GM12875 (cell line): ENCODE measurements around the gene VCAN.
A peak's percentile ranks its signal among the peaks of the same experiment; 100 is the strongest.

ENCODE experiments used
- H3K4me3 ChIP-seq: one replicate; pipeline ENCODE4 v1.5.1; 2011; ENCODE audit warnings: low read depth, low read length, control low read depth
- CTCF ChIP-seq: IDR thresholded peaks from 2 replicates; pipeline ENCODE4 v1.5.1; 2011; ENCODE audit warnings: low read depth, mild to moderate bottlenecking, control low read depth, inconsistent platforms, low read length, moderate library complexity, borderline replicate concordance; ENCODE audit not compliant: insufficient read depth

VCAN gene

GRCh38 chr5:83467371-83468035 is 4.0 kb upstream of the VCAN start:
- H3K4me3 ChIP-seq: no peak overlapping the region
- TF ChIP-seq CTCF: no peak

- no peak overlapping the region for H3K4me3 ChIP-seq
- TF ChIP-seq CTCF: no peak
Observed at GRCh38 chr5:83469075-83469474, 2.5 kb upstream of the VCAN start.

- peak overlapping the region; percentile 57 for H3K4me3 ChIP-seq
- TF ChIP-seq CTCF: no peak
Observed at GRCh38 chr5:83470526-83471404, 779 bp upstream of the VCAN start.

GRCh38 chr5:83472213-83472507 is 616 bp downstream of the VCAN start:
- peak overlapping the region; percentile 69 for H3K4me3 ChIP-seq
- TF ChIP-seq CTCF: no peak

GRCh38 chr5:83472508-83473345 is 1.2 kb downstream of the VCAN start:
- TF ChIP-seq CTCF: no peak
- peak overlapping the region; percentile 69 for H3K4me3 ChIP-seq

- H3K4me3 ChIP-seq: peak overlapping the region; percentile 69
Observed at GRCh38 chr5:83473346-83474160, 2.0 kb downstream of the VCAN start.

More at GRCh38 chr5:83473346-83474160, 2.0 kb downstream of the VCAN start:
- peak; percentile 85 for TF ChIP-seq CTCF
